Activated CD8-positive, alpha-beta memory T cell treated with anti-CD3 and anti-CD28 coated beads for 24 hours (primary cell): Measurements from ENCODE around the gene ADCY3.
"Not testable (repeated sequence)": the region's sequence is repeated elsewhere in the genome, so short reads cannot be mapped to it uniquely, and the experiment has no call there.

ENCODE experiments used
- DNase-seq: peaks from one replicate; pipeline ENCODE4 v3.0.0-alpha.2; 2020

The ADCY3 gene

DNA sequence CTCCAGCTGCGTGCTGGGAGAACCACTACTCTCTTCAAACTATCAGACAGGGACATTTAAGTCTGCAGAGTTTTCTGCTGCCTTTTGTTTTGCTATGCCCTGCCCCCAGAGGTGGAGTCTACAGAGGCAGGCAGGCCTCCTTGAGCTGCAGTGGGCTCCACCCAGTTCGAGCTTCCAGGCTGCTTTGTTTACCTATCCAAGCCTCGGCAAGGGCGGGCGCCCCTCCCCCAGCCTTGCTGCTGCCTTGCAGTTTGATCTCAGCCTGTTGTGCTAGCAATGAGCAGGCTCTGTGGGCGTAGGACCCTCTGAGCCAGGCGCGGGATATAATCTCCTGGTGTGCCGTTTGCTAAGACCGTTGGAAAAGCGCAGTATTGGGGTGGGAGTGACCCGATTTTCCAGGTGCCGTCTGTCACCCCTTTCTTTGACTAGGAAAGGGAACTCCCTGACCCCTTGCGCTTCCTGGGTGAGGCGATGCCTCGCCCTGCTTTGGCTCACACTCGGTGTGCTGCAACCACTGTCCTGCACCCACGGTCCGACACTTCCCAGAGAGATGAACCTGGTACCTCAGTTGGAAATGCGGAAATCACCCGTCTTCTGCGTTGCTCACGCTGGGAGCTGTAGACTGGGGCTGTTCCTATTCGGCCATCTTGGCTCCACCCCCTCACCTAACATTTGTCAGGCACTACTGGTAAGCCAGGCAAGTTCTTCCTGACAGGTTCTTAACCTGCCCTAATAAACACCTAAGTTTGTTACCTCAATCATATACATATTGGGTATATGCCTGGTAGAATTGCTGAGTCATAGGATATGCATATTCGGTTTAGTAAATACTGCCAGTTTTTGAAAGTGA, 114.0 kb downstream of the ADCY3 start:
- not testable (repeated sequence) for DNase-seq

DNA sequence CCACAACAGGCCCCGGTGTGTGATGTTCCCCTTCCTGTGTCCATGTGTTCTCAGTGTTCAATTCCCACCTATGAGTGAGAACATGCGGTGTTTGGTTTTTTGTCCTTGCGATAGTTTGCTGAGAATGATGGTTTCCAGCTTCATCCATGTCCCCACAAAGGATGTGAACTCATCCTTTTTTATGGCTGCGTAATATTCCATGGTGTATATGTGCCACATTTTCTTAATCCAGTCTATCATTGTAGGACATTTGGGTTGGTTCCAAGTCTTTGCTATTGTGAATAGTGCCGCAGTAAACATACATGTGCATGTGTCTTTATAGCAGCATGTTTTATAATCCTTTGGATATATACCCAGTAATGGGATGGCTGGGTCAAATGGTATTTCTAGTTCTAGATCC, 119.5 kb downstream of the ADCY3 start:
- not testable (repeated sequence) for DNase-seq

DNA sequence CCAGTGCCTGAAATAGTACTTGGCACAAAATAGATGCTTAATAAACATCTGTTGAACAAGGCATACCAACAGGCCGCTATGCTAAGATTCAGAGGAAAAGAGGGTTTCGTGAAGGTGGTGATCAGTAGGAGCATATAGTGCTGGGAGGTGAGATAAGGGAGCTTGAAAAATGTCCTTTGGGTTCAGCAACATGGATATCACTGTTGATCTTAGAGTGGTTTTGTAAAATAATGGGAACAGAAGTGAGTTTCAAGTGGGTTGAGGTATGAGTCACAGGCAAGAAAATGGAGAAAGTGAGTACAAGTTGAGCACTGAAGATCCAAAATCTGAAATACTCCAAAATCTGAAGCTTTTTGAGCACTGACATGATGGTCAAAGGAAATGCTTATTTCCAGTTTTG, 122.4 kb downstream of the ADCY3 start:
- no peak for DNase-seq

- DNase-seq, result no peak
Measured at GRCh38 chr2:24793761-24794435, 126.1 kb downstream of the ADCY3 start.

- peak; percentile 99 for DNase-seq
Measured at GRCh38 chr2:24792874-24793760, 126.9 kb downstream of the ADCY3 start, which contains the start of the genes CENPO and PTRHD1. TSS of gene CENPO (plus strand) at chr2:24793425. CDS start at chr2:24793920, 495 bp downstream. TSS of gene PTRHD1 (minus strand) at chr2:24793391. CDS start at chr2:24793377, 14 bp downstream.

DNA sequence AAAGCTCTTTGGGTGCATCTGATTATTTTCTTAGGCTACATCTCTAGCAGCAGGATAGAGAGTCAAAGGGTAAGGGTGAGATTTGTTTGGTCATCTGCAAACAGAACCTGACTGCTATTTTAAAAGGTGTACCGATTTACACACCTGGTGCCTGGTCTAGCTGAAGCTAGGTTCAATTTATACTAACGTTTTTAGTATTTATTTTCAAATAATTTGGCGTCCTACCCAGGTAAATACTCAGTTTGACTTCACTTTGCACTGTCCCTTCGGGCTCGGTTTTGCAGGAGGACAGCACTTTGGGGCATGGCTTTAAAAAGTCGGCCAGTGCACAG, 127.5 kb downstream of the ADCY3 start:
- DNase-seq, result no peak

GRCh38 chr2:24791452-24791851, 128.6 kb downstream of the ADCY3 start:
- no peak for DNase-seq

DNA sequence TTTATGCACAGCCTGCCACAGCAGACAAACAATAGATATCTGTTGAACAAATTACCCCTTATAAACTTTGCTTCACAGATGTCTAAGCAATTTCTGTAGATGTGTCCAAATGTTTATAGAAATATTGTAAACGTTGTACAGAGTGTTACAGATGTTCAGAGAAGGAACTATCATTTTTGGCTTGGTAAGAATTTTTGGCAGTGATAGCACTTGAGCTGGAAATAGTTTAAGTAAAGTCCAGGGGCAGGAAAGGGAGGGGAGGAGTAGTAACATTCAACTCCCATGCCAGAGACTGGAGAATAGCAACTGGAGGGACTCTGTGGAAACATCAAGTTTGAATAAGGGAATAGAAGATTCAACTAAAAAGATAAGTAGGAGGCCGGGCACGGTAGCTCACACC, 131.2 kb downstream of the ADCY3 start:
- no peak for DNase-seq

- no peak for DNase-seq
Measured at GRCh38 chr2:24787532-24787931, 132.5 kb downstream of the ADCY3 start.

- DNase-seq, result no peak
Measured at GRCh38 chr2:24785671-24786321, 134.2 kb downstream of the ADCY3 start.

- DNase-seq, result no peak
Measured at GRCh38 chr2:24783641-24784040, 136.4 kb downstream of the ADCY3 start.

GRCh38 chr2:24779116-24779515, 140.9 kb downstream of the ADCY3 start:
- no peak for DNase-seq

DNA sequence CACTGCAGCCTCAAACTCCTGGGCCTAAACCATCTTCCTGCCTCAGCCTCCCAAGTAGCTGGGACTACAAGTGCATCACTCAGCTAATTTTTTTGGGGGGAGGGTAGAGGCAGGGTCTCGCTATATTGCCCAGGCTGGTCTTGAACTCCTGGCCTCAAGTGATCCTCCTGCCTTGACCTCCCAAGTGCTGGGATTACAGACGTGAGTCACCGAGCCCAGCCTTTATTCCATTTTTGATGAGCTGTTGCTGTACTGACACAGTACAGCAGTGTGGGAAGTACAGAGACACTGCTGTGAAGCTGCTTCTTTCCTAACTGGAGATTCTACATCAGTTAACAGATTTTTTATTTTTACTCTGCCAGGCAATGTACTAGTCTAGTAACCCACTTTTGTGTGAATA, 145.7 kb downstream of the ADCY3 start:
- DNase-seq, result no peak

DNA sequence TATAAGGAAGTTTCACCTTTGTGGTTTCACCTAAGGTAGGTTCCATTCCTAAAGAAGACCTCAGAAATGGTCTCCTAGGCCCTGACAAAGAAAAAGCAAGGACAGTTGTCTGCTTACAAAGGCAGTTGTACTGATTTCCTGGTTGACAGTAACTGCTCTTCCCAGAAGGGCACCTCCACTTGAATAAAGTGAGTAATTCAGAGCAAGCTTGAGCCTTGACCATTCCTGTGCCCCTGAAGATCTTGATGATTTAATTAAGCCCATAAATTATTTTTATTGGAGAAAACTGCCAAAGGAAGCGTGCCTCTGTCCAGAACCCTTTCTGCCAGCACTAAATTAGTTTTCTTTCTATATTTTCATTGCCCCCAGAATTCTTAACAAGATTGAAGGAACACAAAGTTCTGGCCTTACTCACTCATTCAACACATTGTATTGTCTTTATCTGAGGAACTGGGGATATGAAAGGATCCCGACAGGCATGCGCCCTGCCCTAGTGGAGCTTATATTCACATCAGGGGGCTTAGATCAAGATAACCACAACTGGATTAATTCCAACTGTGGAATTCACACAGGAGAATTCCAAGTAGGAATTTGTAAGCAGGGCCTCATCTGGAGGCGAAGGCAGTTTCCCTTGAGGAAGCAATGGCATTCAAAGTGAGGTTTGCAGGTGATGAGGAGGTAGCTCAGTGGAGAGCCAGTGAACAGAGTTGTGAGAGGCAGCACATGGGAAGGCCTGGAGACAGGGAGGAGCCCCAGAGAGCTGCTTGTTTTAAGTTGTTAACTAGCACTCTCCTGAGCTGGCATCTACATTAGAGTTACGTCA, 148.1 kb downstream of the ADCY3 start:
- DNase-seq, result no peak

DNA sequence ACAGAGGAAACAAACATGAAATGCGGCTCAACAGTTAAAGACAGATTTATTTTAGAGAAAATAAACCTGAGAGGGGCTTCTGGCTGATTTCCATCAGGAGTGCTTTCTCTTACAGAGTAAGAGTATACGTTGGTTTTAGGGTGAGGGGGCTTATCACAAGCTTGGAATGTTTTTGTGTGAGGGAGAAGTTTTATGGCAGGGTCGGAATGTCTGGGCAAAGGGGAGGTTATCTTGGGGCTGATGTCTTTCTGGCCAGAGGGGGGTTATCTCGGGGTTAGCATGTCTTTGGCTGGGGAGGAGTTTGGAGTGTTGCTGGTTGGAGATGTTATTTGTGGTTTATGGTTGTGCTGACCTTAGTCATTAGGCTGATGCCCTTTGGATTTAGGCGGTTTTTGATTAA, 149.0 kb downstream of the ADCY3 start:
- no peak for DNase-seq
